ENCODE data around the gene RPS6KB1. TPM values are rescaled to one million over a fixed set of nuclear protein-coding genes. Genes with fewer than 3 reads are reported as not detected.

Gene RPS6KB1
- total RNA-seq, 2 experiments from 2014 or later, result 129 to 135 TPM

GRCh38 chr17:59845595-59846393 is 47.1 kb upstream of the RPS6KB1 start:
- H3K27ac ChIP-seq (ENCODE audit: low read depth in 1 of 2, low read length in 2 of 2), result peak overlapping the region; percentile 32 to 35
- H3K4me3 ChIP-seq (ENCODE audit: low read length), result no peak overlapping the region
- peak; percentile 33 for ATAC-seq (ENCODE audit: poor library complexity)
- peaks cover 70% of the 10 kb centered on the region for H3K4me1 Mint-ChIP-seq (ENCODE audit: low read depth)
- H3K36me3 Mint-ChIP-seq (ENCODE audit: low read depth), result peaks cover 11% of the 10 kb centered on the region
- H3K9me3 Mint-ChIP-seq, result no peaks in the 10 kb centered on the region
- no peak for TF ChIP-seq CTCF (IDR thresholded peaks at IDR 0.05)
- no peaks in the 10 kb centered on the region for H3K36me3 ChIP-seq (ENCODE audit: insufficient read depth, low read length)
- H3K27me3 Mint-ChIP-seq, result no peaks in the 10 kb centered on the region
- peak overlapping the region; percentile 65 for H3K4me3 Mint-ChIP-seq
- DNase-seq, result peak in 3 of 14 experiments; percentile 43 to 49 (median 44)
- no peaks in the 10 kb centered on the region for H3K27me3 ChIP-seq (ENCODE audit: control insufficient read depth in 1 of 2, insufficient read depth in 2 of 2, low read length in 2 of 2)
- ChIA-PET CTCF (interaction anchor here (1.4 kb wide), 1 partner anchor 92 kb away, joined by 4 read pairs; no protein-coding TSS in a partner anchor), POLR2A (interaction anchor here (0.7 to 4.6 kb wide), 6 partner anchors 8 to 62 kb away, joined by 3 to 36 read pairs (median 3); partner anchors contain the start of gene TUBD1)
- no peaks in the 10 kb centered on the region for H3K9me3 ChIP-seq (ENCODE audit: control insufficient read depth in 1 of 2, insufficient read depth in 1 of 2, low read length in 2 of 2)
- H3K4me1 ChIP-seq (ENCODE audit: insufficient read depth, low read length), result peaks cover 64% of the 10 kb centered on the region
- H3K27ac Mint-ChIP-seq, result peak overlapping the region; percentile 86
- intact Hi-C loops (cut with DNase I, micrococcal nuclease), result no loop called here

- DNase-seq, result peak in 3 of 14 experiments; percentile 62 to 79 (median 76)
- Histone ChIP-seq H3K36me3 (ENCODE audit: insufficient read depth, low read length) (no peaks in the 10 kb centered on the region), H3K9me3 (ENCODE audit: control insufficient read depth in 1 of 2, insufficient read depth in 1 of 2, low read length in 2 of 2) (no peaks in the 10 kb centered on the region), H3K4me1 (ENCODE audit: insufficient read depth, low read length) (peaks cover 64% of the 10 kb centered on the region), H3K27ac (ENCODE audit: low read depth in 1 of 2, low read length in 2 of 2) (peak overlapping the region; percentile 21 to 35), H3K27me3 (ENCODE audit: control insufficient read depth in 1 of 2, insufficient read depth in 2 of 2, low read length in 2 of 2) (no peaks in the 10 kb centered on the region), H3K4me3 (ENCODE audit: low read length) (no peak overlapping the region)
- no peak for TF ChIP-seq CTCF (IDR thresholded peaks at IDR 0.05)
- Mint-ChIP-seq H3K27me3 (no peaks in the 10 kb centered on the region), H3K36me3 (ENCODE audit: low read depth) (peaks cover 6% of the 10 kb centered on the region), H3K9me3 (no peaks in the 10 kb centered on the region), H3K4me1 (ENCODE audit: low read depth) (peaks cover 62% of the 10 kb centered on the region), H3K4me3 (peak overlapping the region; percentile 20), H3K27ac (peak overlapping the region; percentile 86)
- POLR2A ChIA-PET, result interaction anchor here (1.2 to 4.6 kb wide), 4 partner anchors 8 to 227 kb away, joined by 3 to 36 read pairs (median 6); partner anchors contain the start of gene CLTC
- CTCF ChIA-PET, result interaction anchor here (0.8 to 1.4 kb wide), 3 partner anchors 13 to 93 kb away, joined by 3 to 5 read pairs (median 4); no protein-coding TSS in a partner anchor
- intact Hi-C loops (cut with DNase I, micrococcal nuclease), result no loop called here
- ATAC-seq (ENCODE audit: poor library complexity), result peak; percentile 72
Measured at GRCh38 chr17:59846394-59847165, 46.3 kb upstream of the RPS6KB1 start.

- ATAC-seq (ENCODE audit: poor library complexity) (no peak), DNase-seq (no peak)
- Histone ChIP-seq H3K27ac (ENCODE audit: low read depth in 1 of 2, low read length in 2 of 2) (no peak overlapping the region), H3K27me3 (ENCODE audit: control insufficient read depth in 1 of 2, insufficient read depth in 2 of 2, low read length in 2 of 2) (no peaks in the 10 kb centered on the region), H3K36me3 (ENCODE audit: insufficient read depth, low read length) (no peaks in the 10 kb centered on the region), H3K4me3 (ENCODE audit: low read length) (no peak overlapping the region), H3K4me1 (ENCODE audit: insufficient read depth, low read length) (peaks cover 74% of the 10 kb centered on the region), H3K9me3 (ENCODE audit: control insufficient read depth in 1 of 2, insufficient read depth in 1 of 2, low read length in 2 of 2) (no peaks in the 10 kb centered on the region)
- Mint-ChIP-seq H3K9me3 (no peaks in the 10 kb centered on the region), H3K36me3 (ENCODE audit: low read depth) (no peaks in the 10 kb centered on the region), H3K4me3 (no peak overlapping the region), H3K27me3 (no peaks in the 10 kb centered on the region), H3K27ac (peak overlapping the region; percentile 78), H3K4me1 (ENCODE audit: low read depth) (peaks cover 61% of the 10 kb centered on the region)
- CTCF ChIA-PET, result interaction anchor here (0.6 to 1.7 kb wide), 4 partner anchors 11 to 470 kb away, joined by 3 to 13 read pairs (median 4); no protein-coding TSS in a partner anchor
- TF ChIP-seq CTCF (IDR thresholded peaks at IDR 0.05), result no peak
- intact Hi-C loops (cut with DNase I, micrococcal nuclease), result no loop called here
- POLR2A ChIA-PET, result interaction anchor here (1.0 to 4.6 kb wide), 4 partner anchors 10 to 87 kb away, joined by 3 to 36 read pairs (median 5); partner anchors contain the start of genes RPS6KB1 and TUBD1
Measured at GRCh38 chr17:59848385-59848668, 44.6 kb upstream of the RPS6KB1 start.
